ENCODE results near the gene DNAH5. TPM values are rescaled to one million over a fixed set of nuclear protein-coding genes. Genes with fewer than 3 reads are reported as not detected.
"Not testable (repeated sequence)": the region's sequence is repeated elsewhere in the genome, so short reads cannot be mapped to it uniquely, and the experiment has no call there.

DNAH5 gene
- total RNA-seq, 1 donor, result 1.3 TPM

DNA sequence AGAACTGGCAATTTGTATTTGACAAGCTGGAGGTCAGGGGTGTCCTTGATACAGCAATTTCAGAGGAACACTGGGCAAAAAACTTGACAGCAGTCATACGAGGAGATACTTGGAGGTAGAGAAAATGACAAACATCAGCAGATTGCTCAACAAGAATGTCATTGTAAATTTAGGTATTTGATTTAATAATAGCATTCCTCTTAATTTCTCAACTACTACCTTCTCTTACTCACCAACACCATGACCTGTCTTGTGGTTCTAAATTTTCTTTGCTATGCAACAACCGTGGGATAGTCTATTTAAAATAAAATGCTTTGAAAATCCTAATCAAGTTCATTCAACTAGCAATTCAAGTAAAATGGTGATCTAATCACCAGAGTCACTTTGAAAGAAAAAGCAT is 128.4 kb downstream of the DNAH5 start:
- H3K4me3 ChIP-seq (ENCODE audit: low read depth, low read length), result no peak overlapping the region
- no peak for DNase-seq (ENCODE audit: low read depth)
- TF ChIP-seq, protein P1, sequence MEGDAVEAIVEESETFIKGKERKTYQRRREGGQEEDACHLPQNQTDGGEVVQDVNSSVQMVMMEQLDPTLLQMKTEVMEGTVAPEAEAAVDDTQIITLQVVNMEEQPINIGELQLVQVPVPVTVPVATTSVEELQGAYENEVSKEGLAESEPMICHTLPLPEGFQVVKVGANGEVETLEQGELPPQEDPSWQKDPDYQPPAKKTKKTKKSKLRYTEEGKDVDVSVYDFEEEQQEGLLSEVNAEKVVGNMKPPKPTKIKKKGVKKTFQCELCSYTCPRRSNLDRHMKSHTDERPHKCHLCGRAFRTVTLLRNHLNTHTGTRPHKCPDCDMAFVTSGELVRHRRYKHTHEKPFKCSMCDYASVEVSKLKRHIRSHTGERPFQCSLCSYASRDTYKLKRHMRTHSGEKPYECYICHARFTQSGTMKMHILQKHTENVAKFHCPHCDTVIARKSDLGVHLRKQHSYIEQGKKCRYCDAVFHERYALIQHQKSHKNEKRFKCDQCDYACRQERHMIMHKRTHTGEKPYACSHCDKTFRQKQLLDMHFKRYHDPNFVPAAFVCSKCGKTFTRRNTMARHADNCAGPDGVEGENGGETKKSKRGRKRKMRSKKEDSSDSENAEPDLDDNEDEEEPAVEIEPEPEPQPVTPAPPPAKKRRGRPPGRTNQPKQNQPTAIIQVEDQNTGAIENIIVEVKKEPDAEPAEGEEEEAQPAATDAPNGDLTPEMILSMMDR (IDR thresholded peaks at IDR 0.05; ENCODE audit: insufficient read depth, low read depth, low read length), result no peak

DNA sequence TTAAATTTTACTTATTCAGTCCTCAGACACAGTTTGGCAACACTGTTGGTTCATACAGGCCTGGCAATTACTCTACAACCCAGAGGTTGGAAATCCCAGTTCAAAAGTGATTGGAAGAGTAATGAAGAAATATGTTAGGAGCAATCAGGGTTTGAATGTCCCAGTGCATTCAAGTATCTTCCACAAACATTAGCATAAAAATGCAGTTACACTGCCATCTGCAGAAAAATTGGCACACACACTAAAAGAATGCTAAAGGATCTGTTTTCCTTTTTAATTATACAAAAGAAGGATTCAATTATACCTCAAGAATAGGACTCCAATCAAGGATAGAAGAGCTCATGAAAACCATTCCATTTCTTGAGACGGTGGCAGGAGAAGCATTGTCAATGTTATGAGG is 130.2 kb downstream of the DNAH5 start:
- TF ChIP-seq, protein P1 (IDR thresholded peaks at IDR 0.05; ENCODE audit: insufficient read depth, low read depth, low read length), result no peak
- no peak overlapping the region for H3K4me3 ChIP-seq (ENCODE audit: low read depth, low read length)
- no peak for DNase-seq (ENCODE audit: low read depth)

DNA sequence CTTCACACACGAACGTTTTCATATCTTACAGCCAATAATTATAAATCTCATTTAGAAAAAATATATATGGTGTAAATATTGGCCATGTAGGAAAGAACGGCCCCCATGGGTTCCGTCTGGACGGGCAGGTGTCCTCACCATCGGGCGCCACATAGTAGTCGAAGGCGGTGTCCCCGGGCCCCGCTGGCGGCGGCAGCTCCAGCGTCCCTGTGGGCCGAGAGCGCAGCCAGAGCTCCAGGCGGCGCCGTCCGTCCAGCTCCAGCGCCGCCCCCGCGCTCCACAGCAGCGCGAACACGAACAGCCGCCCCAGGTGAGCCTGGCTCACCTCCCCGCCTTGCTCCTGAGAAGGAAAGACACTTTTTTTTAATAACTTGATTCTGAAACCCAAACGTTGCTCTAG is 134.6 kb downstream of the DNAH5 start:
- TF ChIP-seq, protein P1 (IDR thresholded peaks at IDR 0.05; ENCODE audit: insufficient read depth, low read depth, low read length), result no peak
- DNase-seq (ENCODE audit: low read depth), result no peak
- no peak overlapping the region for H3K4me3 ChIP-seq (ENCODE audit: low read depth, low read length)

DNA sequence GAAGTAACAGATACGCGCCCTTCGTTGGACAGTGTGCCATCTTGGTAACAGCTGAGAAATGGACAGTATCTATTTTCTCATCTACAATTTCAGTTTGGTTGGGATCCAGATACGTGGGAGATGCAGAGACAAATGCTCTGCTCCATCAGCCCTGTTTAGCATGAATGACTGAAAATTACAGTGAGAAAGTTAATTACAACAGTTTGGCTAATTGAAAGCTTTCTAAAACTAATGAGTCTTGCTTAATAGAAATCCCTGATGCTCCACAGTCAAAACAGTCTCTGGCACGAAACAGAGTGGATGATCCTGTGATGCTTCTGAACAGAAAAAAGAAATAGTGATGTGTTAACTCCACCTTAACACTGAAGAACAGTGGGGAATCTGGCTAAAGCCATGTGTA is 140.2 kb downstream of the DNAH5 start:
- no peak for DNase-seq (ENCODE audit: low read depth)
- TF ChIP-seq, protein P1 (IDR thresholded peaks at IDR 0.05; ENCODE audit: insufficient read depth, low read depth, low read length), result no peak
- H3K4me3 ChIP-seq (ENCODE audit: low read depth, low read length), result no peak overlapping the region

DNA sequence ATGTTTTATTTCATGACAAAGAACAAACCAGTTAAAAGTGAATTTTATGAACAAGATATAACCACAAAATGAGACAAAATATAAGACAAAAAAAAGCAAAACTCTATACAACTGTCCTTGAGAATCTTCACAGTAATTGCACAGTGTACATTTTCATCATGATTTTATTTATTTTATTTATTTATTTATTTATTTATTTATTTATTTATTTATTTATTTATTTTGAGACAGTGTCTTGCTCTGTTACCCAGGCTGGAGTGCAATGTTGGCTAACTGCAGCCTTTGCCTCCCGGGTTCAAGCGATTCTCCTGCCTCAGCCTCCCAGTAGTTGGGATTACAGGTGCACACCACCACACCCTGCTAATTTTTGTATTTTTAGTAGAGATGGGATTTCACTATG is 145.9 kb downstream of the DNAH5 start:
- DNase-seq (ENCODE audit: low read depth); H3K4me3 ChIP-seq (ENCODE audit: low read depth, low read length): not testable (repeated sequence)

DNA sequence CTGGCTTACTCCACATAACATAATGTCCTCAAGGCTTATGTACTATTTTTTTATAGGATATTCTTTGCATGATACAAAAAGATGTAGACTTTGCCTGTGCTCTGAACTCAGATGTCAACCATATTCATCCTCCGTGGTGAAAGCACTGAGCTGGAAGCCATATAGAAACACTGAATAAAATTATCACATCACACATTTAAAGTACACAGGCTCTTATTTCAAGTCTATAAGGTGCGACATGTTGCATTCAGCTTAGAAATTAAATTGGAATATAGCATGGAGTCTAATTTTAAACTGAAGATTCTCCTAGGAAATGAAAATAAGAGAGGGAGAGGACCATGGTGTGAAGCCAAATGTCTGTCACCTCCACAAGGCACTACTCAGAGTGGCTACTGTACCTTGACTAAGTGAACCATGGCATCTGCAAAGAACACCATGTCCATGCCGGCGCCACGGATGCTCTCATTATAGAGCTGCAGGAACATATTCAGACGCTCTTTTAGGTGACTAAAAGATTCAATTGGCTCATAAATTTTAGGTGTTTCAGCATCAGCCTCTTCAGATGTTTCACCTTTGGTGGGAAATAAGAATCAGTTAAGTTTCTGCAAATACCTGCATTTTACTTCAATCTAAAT is 158.6 kb downstream of the DNAH5 start:
- TF ChIP-seq, protein P1 (IDR thresholded peaks at IDR 0.05; ENCODE audit: insufficient read depth, low read depth, low read length), result no peak

DNA sequence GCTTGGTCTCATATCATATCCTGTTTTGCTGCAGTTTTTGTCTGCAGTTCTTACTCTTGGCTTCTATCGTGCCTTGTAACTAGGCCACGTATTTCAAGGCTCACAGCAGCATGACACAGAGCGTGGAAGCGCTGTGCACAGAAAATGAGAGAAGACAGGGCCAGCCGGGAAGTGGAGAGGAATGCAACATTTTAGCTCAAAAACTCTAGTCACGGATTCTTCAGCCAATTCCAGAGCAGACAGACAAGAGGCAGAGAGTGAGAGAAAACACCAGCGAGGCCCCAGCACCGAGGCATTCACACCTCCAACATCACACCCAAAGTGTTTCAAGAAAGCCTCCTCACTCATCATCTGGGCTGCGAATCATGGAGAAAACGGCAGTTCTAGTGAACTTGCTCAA is 160.8 kb downstream of the DNAH5 start:
- TF ChIP-seq, protein P1 (IDR thresholded peaks at IDR 0.05; ENCODE audit: insufficient read depth, low read depth, low read length), result no peak
- H3K4me3 ChIP-seq (ENCODE audit: low read depth, low read length), result no peak overlapping the region
- no peak for DNase-seq (ENCODE audit: low read depth)

More for the DNA sequence above, 158.6 kb downstream of the DNAH5 start:
- DNase-seq (ENCODE audit: low read depth), result no peak
- no peak overlapping the region for H3K4me3 ChIP-seq (ENCODE audit: low read depth, low read length)
